CD4-positive, alpha-beta T cell treated with Interleukin-6 at 100 ng/mL for 8 hours (primary cell): ENCODE data around the gene C22orf23.
"Not testable (repeated sequence)": the region's sequence is repeated elsewhere in the genome, so short reads cannot be mapped to it uniquely, and the experiment has no call there.

ENCODE experiments used
- DNase-seq: peaks from one replicate; pipeline ENCODE4 v3.0.0-alpha.2; 2020; ENCODE audit warnings: mixed read lengths, low spot score

The C22orf23 gene

DNA sequence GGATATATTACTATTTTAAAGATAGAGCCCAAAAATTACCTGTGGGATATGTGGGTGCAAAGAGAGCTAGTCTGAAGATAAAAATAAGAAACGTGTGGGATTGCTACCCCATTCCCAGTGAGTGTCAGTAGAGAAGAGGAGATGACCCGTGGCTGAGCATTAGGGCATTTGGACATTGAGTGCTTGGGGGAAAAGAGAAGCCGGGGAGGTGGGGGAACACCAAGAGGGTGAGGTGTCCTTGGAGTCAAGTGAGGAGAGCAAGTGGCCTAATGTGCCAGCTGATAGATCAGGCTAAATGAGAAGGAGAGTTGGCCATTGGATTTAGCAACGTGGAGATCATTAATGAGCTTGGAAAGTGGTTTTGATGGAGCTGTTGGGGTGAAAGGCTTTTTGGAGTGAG lies 1.3 kb upstream of the C22orf23 start:
- no peak for DNase-seq

DNA sequence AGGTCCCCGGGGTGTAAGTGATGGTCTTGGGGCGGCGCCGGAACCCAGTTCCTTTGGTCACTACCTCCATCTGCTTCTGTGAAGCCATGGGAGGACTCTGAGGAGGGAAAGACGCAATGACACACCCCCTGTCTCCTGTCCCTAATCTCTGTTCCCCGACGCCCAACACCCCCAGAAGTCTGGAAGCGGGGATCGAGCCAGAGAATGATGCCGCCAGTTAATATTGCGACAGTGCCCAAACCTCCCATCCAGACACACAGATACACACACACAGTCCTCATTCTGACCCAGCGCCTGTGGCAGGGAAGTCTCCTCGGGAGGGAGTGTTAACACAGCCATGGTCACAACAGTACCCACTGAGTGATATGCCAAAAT lies 352 bp downstream of the C22orf23 start:
- no peak for DNase-seq

DNA sequence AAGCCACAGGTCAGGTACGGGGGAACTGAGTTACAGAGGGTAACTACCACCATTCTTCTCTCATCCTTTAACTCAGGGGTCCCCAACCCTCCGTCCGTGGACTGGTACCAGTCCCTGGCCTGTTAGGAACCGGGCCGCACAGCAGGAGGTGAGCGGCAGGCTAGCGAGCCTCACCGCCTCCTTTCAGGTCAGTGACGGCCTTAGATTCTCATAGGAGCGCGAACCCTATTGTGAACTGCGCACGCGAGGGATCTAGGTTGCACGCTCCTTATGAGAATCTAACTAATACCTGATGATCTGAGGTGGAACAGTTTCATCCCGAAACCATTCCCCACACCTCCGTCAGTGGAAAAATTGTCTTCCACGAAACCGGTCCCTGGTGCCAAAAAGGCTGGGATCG lies 772 bp downstream of the C22orf23 start:
- DNase-seq = not testable (repeated sequence)

DNA sequence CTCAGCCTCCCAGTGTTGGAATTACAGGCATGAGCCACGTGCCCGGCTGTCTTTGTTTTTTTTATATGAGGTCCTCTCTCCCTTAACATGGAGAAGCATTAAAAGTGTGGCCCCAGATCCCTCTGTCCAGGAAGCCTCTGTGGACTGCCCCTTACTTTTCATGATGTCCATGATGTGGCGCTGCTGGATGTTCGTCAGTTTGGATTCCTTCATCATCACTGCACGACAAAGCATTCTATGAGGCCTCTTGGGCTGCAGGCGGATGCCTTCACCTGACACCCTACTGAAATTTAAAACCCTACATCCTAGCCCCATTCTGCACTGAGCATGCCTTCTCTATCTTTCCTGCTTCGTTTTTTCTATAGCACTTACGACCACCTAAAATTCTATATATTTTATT lies 2.1 kb downstream of the C22orf23 start:
- DNase-seq = no peak

GRCh38 chr22:37947142-37947795 lies 6.1 kb downstream of the C22orf23 start:
- DNase-seq = not testable (repeated sequence)

DNA sequence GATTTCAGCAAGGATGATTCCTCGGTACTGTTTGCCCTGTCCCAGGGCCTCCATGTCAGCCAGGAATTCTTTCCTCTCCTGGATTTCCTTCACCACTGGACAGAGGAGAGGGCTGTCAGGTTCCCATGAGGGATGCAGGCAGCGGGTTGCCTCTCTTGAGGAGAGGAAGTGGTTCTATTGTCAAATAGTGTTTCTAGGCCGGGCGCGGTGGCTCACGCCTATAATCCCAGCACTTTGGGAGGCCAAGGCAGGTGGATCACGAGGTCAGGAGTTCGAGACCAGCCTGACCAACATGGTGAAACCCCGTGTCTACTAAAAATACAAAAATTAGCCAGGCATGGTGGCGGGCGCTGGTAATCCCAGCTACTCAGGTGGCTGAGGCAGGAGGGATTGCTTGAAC lies 9.0 kb downstream of the C22orf23 start:
- DNase-seq = not testable (repeated sequence)

DNA sequence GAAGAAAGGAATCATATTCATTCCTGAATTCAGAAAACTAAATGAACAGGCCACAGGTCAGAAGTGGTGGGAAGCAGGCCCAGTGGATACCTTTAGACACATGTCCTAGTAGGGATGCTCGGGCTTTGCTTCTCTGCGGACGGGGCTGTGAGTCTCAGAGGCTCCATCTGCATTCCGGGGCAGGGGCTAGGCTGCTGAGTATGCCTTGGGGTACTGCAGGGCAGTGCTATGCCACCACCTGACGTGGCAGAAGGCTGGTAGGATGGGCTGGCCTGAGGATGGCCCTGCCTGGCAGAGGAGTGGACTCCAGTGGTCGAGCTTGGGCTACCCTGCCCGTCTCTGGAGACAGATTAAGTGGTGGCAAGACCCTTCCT lies 9.6 kb downstream of the C22orf23 start:
- no peak for DNase-seq

GRCh38 chr22:37943136-37943824 lies 10.1 kb downstream of the C22orf23 start:
- no peak for DNase-seq

DNA sequence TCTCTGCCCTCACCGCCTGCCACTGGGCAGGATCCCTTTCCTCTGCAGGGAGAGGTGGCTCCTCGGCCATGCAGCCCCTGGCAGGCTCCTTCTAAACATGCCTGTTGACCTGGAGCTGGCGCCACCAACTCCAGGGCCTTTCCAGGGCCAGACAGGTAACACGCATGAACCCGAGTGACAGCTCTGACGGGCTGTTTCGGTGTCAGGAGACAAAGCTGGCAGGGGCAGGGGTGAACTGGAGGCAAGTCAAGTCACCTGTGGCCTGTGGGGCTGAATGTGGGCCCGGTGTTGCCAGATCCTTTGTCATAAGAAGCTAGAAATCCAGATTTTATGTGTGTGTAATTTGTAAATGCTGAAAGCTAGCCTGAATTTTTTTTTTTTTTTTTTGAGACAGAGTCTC lies 11.3 kb downstream of the C22orf23 start:
- DNase-seq = no peak

DNA sequence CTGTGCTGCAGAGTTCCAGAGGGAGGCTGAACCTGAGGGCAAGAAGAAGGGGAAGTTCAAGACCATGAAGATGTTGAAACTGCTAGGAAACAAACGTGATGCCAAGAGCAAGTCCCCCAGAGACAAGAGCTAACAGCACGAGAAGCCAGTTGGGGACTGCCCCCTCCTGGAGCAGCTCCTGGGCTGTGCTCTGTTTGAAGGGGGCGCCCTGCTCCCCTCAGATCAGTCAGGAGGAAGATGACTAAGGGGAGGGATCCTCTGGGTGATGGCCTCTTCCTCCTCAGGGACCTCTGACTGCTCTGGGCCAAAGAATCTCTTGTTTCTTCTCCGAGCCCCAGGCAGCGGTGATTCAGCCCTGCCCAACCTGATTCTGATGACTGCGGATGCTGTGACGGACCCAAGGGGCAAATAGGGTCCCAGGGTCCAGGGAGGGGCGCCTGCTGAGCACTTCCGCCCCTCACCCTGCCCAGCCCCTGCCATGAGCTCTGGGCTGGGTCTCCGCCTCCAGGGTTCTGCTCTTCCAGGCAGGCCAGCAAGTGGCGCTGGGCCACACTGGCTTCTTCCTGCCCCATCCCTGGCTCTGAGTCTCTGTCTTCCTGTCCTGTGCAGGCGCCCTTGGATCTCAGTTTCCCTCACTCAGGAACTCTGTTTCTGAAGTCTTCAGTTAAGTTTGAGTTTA lies 12.6 kb downstream of the C22orf23 start:
- DNase-seq = no peak

GRCh38 chr22:37933711-37934376 lies 19.6 kb downstream of the C22orf23 start:
- peak; percentile 78 for DNase-seq

GRCh38 chr22:37932821-37933578 lies 20.4 kb downstream of the C22orf23 start:
- no peak for DNase-seq

GRCh38 chr22:37932401-37932800 lies 21.0 kb downstream of the C22orf23 start:
- no peak for DNase-seq

GRCh38 chr22:37931893-37932389 lies 21.5 kb downstream of the C22orf23 start:
- no peak for DNase-seq

DNA sequence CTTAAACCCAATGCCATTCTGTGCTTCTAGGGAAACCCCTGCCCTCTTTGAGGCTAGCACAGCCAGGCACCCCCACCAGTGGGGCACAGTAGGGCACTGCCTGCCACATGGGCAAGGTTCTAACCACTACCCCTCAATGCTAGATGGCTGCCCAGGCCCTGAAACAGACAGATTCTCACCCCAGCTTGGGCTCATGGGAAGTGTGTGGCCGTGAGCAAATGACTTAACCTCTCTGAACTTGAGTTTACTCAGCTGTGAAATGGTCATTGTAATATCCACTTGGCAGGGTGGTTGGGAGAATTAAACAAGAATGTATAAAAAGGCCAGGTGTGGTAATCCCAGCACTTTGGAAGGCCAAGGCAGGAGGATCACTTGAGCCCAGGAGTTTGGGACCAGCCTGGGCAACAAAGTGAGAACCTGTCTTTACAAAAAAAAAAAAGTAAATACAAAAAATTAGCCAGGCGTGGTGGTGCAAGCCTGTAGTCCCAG lies 22.4 kb downstream of the C22orf23 start:
- no peak for DNase-seq

GRCh38 chr22:37930270-37930951 lies 23.0 kb downstream of the C22orf23 start:
- no peak for DNase-seq

- DNase-seq = no peak
Measured at GRCh38 chr22:37929390-37929789, 24.0 kb downstream of the C22orf23 start.

DNA sequence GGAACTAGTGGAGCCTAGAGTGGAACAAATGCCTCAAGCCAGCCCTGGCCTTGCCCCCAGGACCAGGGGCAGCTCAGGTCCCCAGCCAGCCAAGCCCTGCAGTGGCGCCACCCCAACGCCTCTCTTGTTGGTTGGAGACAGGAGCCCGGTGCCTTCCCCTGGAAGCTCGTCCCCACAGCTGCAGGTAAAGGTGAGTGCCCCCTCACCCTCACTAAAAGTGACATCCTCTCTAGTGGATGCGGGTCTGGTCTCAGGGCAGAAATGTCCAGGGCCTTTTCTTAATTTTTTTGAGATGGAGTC lies 25.8 kb downstream of the C22orf23 start:
- DNase-seq = no peak

DNA sequence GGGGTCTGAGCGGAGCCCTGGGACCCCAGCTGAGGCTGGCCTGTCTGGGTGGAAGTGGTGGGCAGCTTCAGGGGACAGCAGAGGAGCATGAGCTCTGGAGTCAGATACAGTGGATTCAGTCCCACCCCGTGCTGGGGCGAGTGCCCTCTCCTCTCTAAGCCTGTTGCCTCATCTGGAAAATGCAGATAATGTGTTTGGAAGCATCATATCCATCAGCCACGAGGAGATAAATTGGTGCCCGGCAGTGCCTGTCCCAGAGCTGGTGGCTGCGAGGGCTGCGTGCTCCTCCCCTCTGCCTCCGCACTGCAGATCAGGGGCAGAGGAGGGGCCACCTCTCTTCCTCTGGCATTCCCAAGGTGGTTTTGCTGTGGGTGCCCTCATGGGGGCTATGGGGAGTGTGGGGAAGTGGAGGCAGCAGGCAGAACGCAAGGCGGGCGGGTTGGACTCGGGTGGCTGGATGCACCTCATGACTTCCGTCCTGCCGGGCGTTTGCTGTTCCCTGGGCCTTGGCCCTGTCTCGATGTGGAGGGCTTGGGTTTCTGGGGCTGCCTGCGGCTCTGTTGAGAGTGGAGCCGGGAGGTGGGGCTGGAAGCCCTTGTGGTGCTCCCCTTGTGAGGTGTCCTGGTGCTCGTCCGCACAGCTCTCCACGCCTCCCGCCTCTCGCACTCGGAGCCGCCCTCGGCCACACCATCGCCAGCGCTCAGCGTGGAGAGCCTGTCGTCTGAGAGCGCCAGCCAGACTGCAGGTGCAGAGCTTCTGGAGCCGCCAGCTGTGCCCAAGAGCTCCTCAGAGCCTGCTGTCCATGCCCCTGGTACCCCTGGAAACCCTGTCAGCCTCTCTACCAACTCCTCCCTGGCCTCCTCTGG lies 26.4 kb downstream of the C22orf23 start:
- DNase-seq = no peak

- DNase-seq = no peak
Measured at GRCh38 chr22:37926358-37926757, 27.0 kb downstream of the C22orf23 start.
